ENCODE data around the gene AJM1. TPM values are rescaled to one million over a fixed set of nuclear protein-coding genes. Genes with fewer than 3 reads are reported as not detected.

AJM1 gene
- total RNA-seq, 1 donor from 2014 or later: 3.3 TPM

- peaks cover 5% of the 10 kb centered on the region for H3K4me1 Mint-ChIP-seq (ENCODE audit: low read depth, unreplicated experiment)
Measured at GRCh38 chr9:136803551-136804508, 38.4 kb upstream of the AJM1 start.

GRCh38 chr9:136804509-136805206, 37.6 kb upstream of the AJM1 start:
- Histone ChIP-seq H3K4me3 (ENCODE audit: insufficient read depth, low read depth, low read length) (no peak overlapping the region), H3K27me3 (ENCODE audit: insufficient read depth, low read length) (peaks cover 18% of the 10 kb centered on the region), H3K4me2 (ENCODE audit: low read length) (no peak overlapping the region), H3K9ac (ENCODE audit: low read length) (no peak overlapping the region), H3K27ac (ENCODE audit: low read depth, low read length) (no peak overlapping the region), H3K79me2 (ENCODE audit: insufficient read depth, low read length) (peaks cover 19% of the 10 kb centered on the region), H3K36me3 (ENCODE audit: insufficient read depth, low read length) (peaks cover under 1% of the 10 kb centered on the region), H3K9me3 (ENCODE audit: insufficient read depth, low read depth, low read length) (no peaks in the 10 kb centered on the region), H3K4me1 (ENCODE audit: insufficient read depth, low read length) (peaks cover 14% of the 10 kb centered on the region), H2AFZ (ENCODE audit: low read depth, low read length) (no peak overlapping the region), H4K20me1 (ENCODE audit: insufficient read depth, low read length) (peaks cover 12% of the 10 kb centered on the region)
- TF ChIP-seq CTCF (IDR thresholded peaks at IDR 0.05; ENCODE audit: insufficient read depth, low read depth, low read length): no peak
- no peak for TF ChIP-seq EZH2 (IDR thresholded peaks at IDR 0.05; ENCODE audit: insufficient read depth, low read length)
- DNase-seq (ENCODE audit: low read depth) (no peak), FAIRE-seq (no peak)
- Mint-ChIP-seq H3K4me3 (ENCODE audit: unreplicated experiment) (no peak overlapping the region), H3K27me3 (ENCODE audit: low read depth, unreplicated experiment) (no peaks in the 10 kb centered on the region), H3K36me3 (ENCODE audit: low read depth, unreplicated experiment) (peaks cover 5% of the 10 kb centered on the region), H3K4me1 (ENCODE audit: low read depth, unreplicated experiment) (peaks cover 11% of the 10 kb centered on the region), H3K9me3 (ENCODE audit: unreplicated experiment) (no peaks in the 10 kb centered on the region), H3K27ac (ENCODE audit: unreplicated experiment) (no peak overlapping the region)

More at GRCh38 chr9:136803551-136804508, 38.4 kb upstream of the AJM1 start:
- H3K79me2 ChIP-seq (ENCODE audit: insufficient read depth, low read length): peaks cover 10% of the 10 kb centered on the region
- no peaks in the 10 kb centered on the region for H3K9me3 ChIP-seq (ENCODE audit: insufficient read depth, low read depth, low read length)
- H3K27me3 ChIP-seq (ENCODE audit: insufficient read depth, low read length): peaks cover 26% of the 10 kb centered on the region
- H4K20me1 ChIP-seq (ENCODE audit: insufficient read depth, low read length): peaks cover 4% of the 10 kb centered on the region
- no peak overlapping the region for H3K4me2 ChIP-seq (ENCODE audit: low read length)
- no peak overlapping the region for H2AFZ ChIP-seq (ENCODE audit: low read depth, low read length)
- H3K27ac ChIP-seq (ENCODE audit: low read depth, low read length): no peak overlapping the region
- peaks cover 6% of the 10 kb centered on the region for H3K4me1 ChIP-seq (ENCODE audit: insufficient read depth, low read length)
- FAIRE-seq: no peak
- H3K36me3 ChIP-seq (ENCODE audit: insufficient read depth, low read length): no peaks in the 10 kb centered on the region
- H3K27ac Mint-ChIP-seq (ENCODE audit: unreplicated experiment): no peak overlapping the region
- H3K27me3 Mint-ChIP-seq (ENCODE audit: low read depth, unreplicated experiment): no peaks in the 10 kb centered on the region
- H3K4me3 ChIP-seq (ENCODE audit: insufficient read depth, low read depth, low read length): no peak overlapping the region
- H3K4me3 Mint-ChIP-seq (ENCODE audit: unreplicated experiment): peak overlapping the region; percentile 45
- no peak for TF ChIP-seq CTCF (IDR thresholded peaks at IDR 0.05; ENCODE audit: insufficient read depth, low read depth, low read length)
- TF ChIP-seq EZH2 (IDR thresholded peaks at IDR 0.05; ENCODE audit: insufficient read depth, low read length): no peak
- no peaks in the 10 kb centered on the region for H3K9me3 Mint-ChIP-seq (ENCODE audit: unreplicated experiment)
- H3K36me3 Mint-ChIP-seq (ENCODE audit: low read depth, unreplicated experiment): peaks cover 2% of the 10 kb centered on the region
- DNase-seq (ENCODE audit: low read depth): no peak
- no peak overlapping the region for H3K9ac ChIP-seq (ENCODE audit: low read length)

Data from astrocyte (in vitro differentiated cells and primary cell).